ENCODE results near the gene TMED6.

TMED6 gene

GRCh38 chr16:69327585-69328310 lies 23.8 kb downstream of the TMED6 start:
- no peak for DNase-seq
- in situ Hi-C loops (cut with MboI; ENCODE audit: low pct_unique_long_range_greater_than_20kb, low sequenced_read_pairs), result no loop called here

- no peak for DNase-seq
- in situ Hi-C loops (cut with MboI; ENCODE audit: low pct_unique_long_range_greater_than_20kb, low sequenced_read_pairs), result no loop called here
Measured at GRCh38 chr16:69326172-69326873, 25.3 kb downstream of the TMED6 start.

- no peak for DNase-seq
- in situ Hi-C loops (cut with MboI; ENCODE audit: low pct_unique_long_range_greater_than_20kb, low sequenced_read_pairs), result no loop called here
Measured at GRCh38 chr16:69325784-69326171, 25.8 kb downstream of the TMED6 start.

- no peak for DNase-seq
- in situ Hi-C loops (cut with MboI; ENCODE audit: low pct_unique_long_range_greater_than_20kb, low sequenced_read_pairs), result no loop called here
Measured at GRCh38 chr16:69324585-69325253, 26.9 kb downstream of the TMED6 start.

GRCh38 chr16:69324013-69324531 lies 27.5 kb downstream of the TMED6 start:
- DNase-seq, result no peak
- in situ Hi-C loops (cut with MboI; ENCODE audit: low pct_unique_long_range_greater_than_20kb, low sequenced_read_pairs), result no loop called here

GRCh38 chr16:69323415-69323814 lies 28.2 kb downstream of the TMED6 start:
- DNase-seq, result no peak
- in situ Hi-C loops (cut with MboI; ENCODE audit: low pct_unique_long_range_greater_than_20kb, low sequenced_read_pairs), result no loop called here

- in situ Hi-C loops (cut with MboI; ENCODE audit: low pct_unique_long_range_greater_than_20kb, low sequenced_read_pairs), result no loop called here
- no peak for DNase-seq
Measured at GRCh38 chr16:69322343-69322742, 29.2 kb downstream of the TMED6 start.

GRCh38 chr16:69321080-69321479 lies 30.5 kb downstream of the TMED6 start:
- no peak for DNase-seq
- in situ Hi-C loops (cut with MboI; ENCODE audit: low pct_unique_long_range_greater_than_20kb, low sequenced_read_pairs), result no loop called here

GRCh38 chr16:69320740-69321073 lies 30.9 kb downstream of the TMED6 start:
- DNase-seq, result no peak
- in situ Hi-C loops (cut with MboI; ENCODE audit: low pct_unique_long_range_greater_than_20kb, low sequenced_read_pairs), result no loop called here

GRCh38 chr16:69319826-69320739 lies 31.5 kb downstream of the TMED6 start:
- DNase-seq, result no peak
- in situ Hi-C loops (cut with MboI; ENCODE audit: low pct_unique_long_range_greater_than_20kb, low sequenced_read_pairs), result no loop called here

- in situ Hi-C loops (cut with MboI; ENCODE audit: low pct_unique_long_range_greater_than_20kb, low sequenced_read_pairs), result no loop called here
- DNase-seq, result no peak
Measured at GRCh38 chr16:69319381-69319780, 32.2 kb downstream of the TMED6 start.

GRCh38 chr16:69318911-69319289 lies 32.7 kb downstream of the TMED6 start:
- no peak for DNase-seq
- in situ Hi-C loops (cut with MboI; ENCODE audit: low pct_unique_long_range_greater_than_20kb, low sequenced_read_pairs), result no loop called here

GRCh38 chr16:69318177-69318910 lies 33.2 kb downstream of the TMED6 start:
- DNase-seq, result no peak
- in situ Hi-C loops (cut with MboI; ENCODE audit: low pct_unique_long_range_greater_than_20kb, low sequenced_read_pairs), result no loop called here

GRCh38 chr16:69316595-69317034 lies 35.0 kb downstream of the TMED6 start:
- in situ Hi-C loops (cut with MboI; ENCODE audit: low pct_unique_long_range_greater_than_20kb, low sequenced_read_pairs), result no loop called here
- DNase-seq, result no peak

GRCh38 chr16:69315486-69316311 lies 35.9 kb downstream of the TMED6 start:
- peak; percentile 77 for DNase-seq
- in situ Hi-C loops (cut with MboI; ENCODE audit: low pct_unique_long_range_greater_than_20kb, low sequenced_read_pairs), result no loop called here

GRCh38 chr16:69314534-69314933 lies 37.1 kb downstream of the TMED6 start:
- in situ Hi-C loops (cut with MboI; ENCODE audit: low pct_unique_long_range_greater_than_20kb, low sequenced_read_pairs), result no loop called here
- no peak for DNase-seq

- no peak for DNase-seq
- in situ Hi-C loops (cut with MboI; ENCODE audit: low pct_unique_long_range_greater_than_20kb, low sequenced_read_pairs), result no loop called here
Measured at GRCh38 chr16:69313469-69313868, 38.1 kb downstream of the TMED6 start.

Data from KBM-7 (cell line).